ENCODE measurements around the gene SGSM2. TPM values are rescaled to one million over a fixed set of nuclear protein-coding genes. Genes with fewer than 3 reads are reported as not detected.

The SGSM2 gene
- polyA plus RNA-seq, 3 donors = 3.0 to 130 (median 3.5) TPM

GRCh38 chr17:2423271-2423670, 86.0 kb downstream of the SGSM2 start:
- Histone ChIP-seq H3K79me2 (ENCODE audit: insufficient read depth, low read length) (no peaks in the 10 kb centered on the region), H3K9ac (ENCODE audit: insufficient read depth, low read length, poor library complexity, severe bottlenecking) (no peak overlapping the region), H3K27me3 (ENCODE audit: control insufficient read depth in 2 of 2, insufficient read depth in 2 of 2, low read length in 2 of 2) (no peaks in the 10 kb centered on the region), H3K36me3 (replicated peaks in 1 of 2; ENCODE audit: control insufficient read depth in 1 of 2, insufficient read depth in 2 of 2, low read length in 2 of 2) (peaks cover 23 to 55% of the 10 kb centered on the region in 2 donors), H3K4me2 (replicated peaks; ENCODE audit: extremely low read depth, low read length, poor library complexity, severe bottlenecking) (no peak overlapping the region), H3K4me1 (ENCODE audit: control insufficient read depth in 1 of 2, insufficient read depth in 2 of 2, low read length in 2 of 2) (peaks cover 0 to 2% of the 10 kb centered on the region in 2 donors), H3K4me3 (replicated peaks in 1 of 3; ENCODE audit: low read depth in 2 of 3, low read length in 3 of 3) (no peak overlapping the region), H3K9me3 (replicated peaks in 1 of 2; ENCODE audit: control insufficient read depth in 1 of 2, insufficient read depth in 1 of 2, low read length in 2 of 2) (no peaks in the 10 kb centered on the region), H4K20me1 (ENCODE audit: insufficient read depth, low read length) (no peaks in the 10 kb centered on the region), H3K27ac (ENCODE audit: low read depth in 1 of 2, low read length in 2 of 2) (no peak overlapping the region), H2AFZ (ENCODE audit: insufficient read depth, low read depth, low read length, poor library complexity, severe bottlenecking) (no peak overlapping the region)
- peaks cover 6% of the 10 kb centered on the region for H3K4me1 Mint-ChIP-seq
- 90% methylated on average over 2 of the region's 6 CpGs for WGBS (ENCODE audit: insufficient coverage)
- peaks cover 0 to 2% (median 0%) of the 10 kb centered on the region in 3 donors for H3K27me3 Mint-ChIP-seq (ENCODE audit: low read depth in 3 of 3)
- no peaks in the 10 kb centered on the region for H3K9me3 Mint-ChIP-seq
- peak overlapping the region in 3 of 7 donors; percentile 24 to 64 (median 26) for H3K27ac Mint-ChIP-seq
- H3K4me3 Mint-ChIP-seq = no peak overlapping the region
- no peak for DNase-seq
- H3K36me3 Mint-ChIP-seq = peaks cover 42 to 62% of the 10 kb centered on the region in 2 donors
- intact Hi-C loops (cut with micrococcal nuclease) = no loop called here
- no peak for TF ChIP-seq CTCF (IDR thresholded peaks at IDR 0.05)

GRCh38 chr17:2427215-2427614, 89.9 kb downstream of the SGSM2 start:
- Mint-ChIP-seq H3K36me3 (peaks cover 14 to 29% of the 10 kb centered on the region in 2 donors), H3K4me3 (no peak overlapping the region), H3K4me1 (peaks cover 6% of the 10 kb centered on the region), H3K27me3 (ENCODE audit: low read depth in 3 of 3) (no peaks in the 10 kb centered on the region), H3K9me3 (no peaks in the 10 kb centered on the region), H3K27ac (peak overlapping the region in 1 of 7 donors; percentile 67)
- Histone ChIP-seq H3K4me3 (replicated peaks in 1 of 3; ENCODE audit: low read depth in 2 of 3, low read length in 3 of 3) (no peak overlapping the region), H3K79me2 (ENCODE audit: insufficient read depth, low read length) (no peaks in the 10 kb centered on the region), H3K9ac (ENCODE audit: insufficient read depth, low read length, poor library complexity, severe bottlenecking) (no peak overlapping the region), H3K36me3 (replicated peaks in 1 of 2; ENCODE audit: control insufficient read depth in 1 of 2, insufficient read depth in 2 of 2, low read length in 2 of 2) (peaks cover 4 to 26% of the 10 kb centered on the region in 2 donors), H2AFZ (ENCODE audit: insufficient read depth, low read depth, low read length, poor library complexity, severe bottlenecking) (no peak overlapping the region), H3K27ac (ENCODE audit: low read depth in 1 of 2, low read length in 2 of 2) (no peak overlapping the region), H3K27me3 (ENCODE audit: control insufficient read depth in 2 of 2, insufficient read depth in 2 of 2, low read length in 2 of 2) (no peaks in the 10 kb centered on the region), H4K20me1 (ENCODE audit: insufficient read depth, low read length) (no peaks in the 10 kb centered on the region), H3K4me2 (replicated peaks; ENCODE audit: extremely low read depth, low read length, poor library complexity, severe bottlenecking) (no peak overlapping the region), H3K9me3 (replicated peaks in 1 of 2; ENCODE audit: control insufficient read depth in 1 of 2, insufficient read depth in 1 of 2, low read length in 2 of 2) (no peaks in the 10 kb centered on the region), H3K4me1 (ENCODE audit: control insufficient read depth in 1 of 2, insufficient read depth in 2 of 2, low read length in 2 of 2) (peaks cover 0 to 2% of the 10 kb centered on the region in 2 donors)
- 88% methylated on average over 2 of the region's 2 CpGs for WGBS (ENCODE audit: insufficient coverage)
- no peak for DNase-seq
- intact Hi-C loops (cut with micrococcal nuclease) = no loop called here
- TF ChIP-seq CTCF (IDR thresholded peaks at IDR 0.05) = no peak

All from CD14-positive monocyte (primary cell).